Left kidney (tissue), 2 donors: ENCODE data around the gene TOMM34. TPM values are rescaled to one million over a fixed set of nuclear protein-coding genes. Genes with fewer than 3 reads are reported as not detected.

Source experiments
- DNase-seq: peaks from one replicate; pipeline ENCODE4 v3.0.0-alpha.2; 2013
- polyA plus RNA-seq: library from polyadenylated mRNA; unstranded; fragments of 120-200 nt; gene quantifications from one replicate; pipeline ENCODE4 v1.2.1, GENCODE V29; 2013; ENCODE audit not compliant: insufficient read length

The TOMM34 gene
- polyA plus RNA-seq, 1 donor, result 40.4 TPM

- DNase-seq, result no peak
Measured at GRCh38 chr20:44896583-44896982, 63.6 kb downstream of the TOMM34 start.

GRCh38 chr20:44894959-44895358 is 65.2 kb downstream of the TOMM34 start:
- no peak for DNase-seq

Other genes with a start within 250 kb of the TOMM34 start
- gene CCN5, start 245.0 kb downstream of the TOMM34 start, polyA plus RNA-seq, result 0.28 TPM
- 0.07 TPM for gene KCNK15, start 214.5 kb downstream of the TOMM34 start, polyA plus RNA-seq
- gene RIMS4, start 149.9 kb downstream of the TOMM34 start, polyA plus RNA-seq, result 0.52 TPM
- 236 TPM for gene YWHAB, start 74.7 kb downstream of the TOMM34 start, polyA plus RNA-seq
- gene PABPC1L, start 50.3 kb downstream of the TOMM34 start, polyA plus RNA-seq, result 105 TPM
- gene STK4, start 6.1 kb upstream of the TOMM34 start, polyA plus RNA-seq, result 22.8 TPM
- gene KCNS1, start 140.7 kb upstream of the TOMM34 start, polyA plus RNA-seq, result 0.55 TPM
- not detected for gene WFDC5, start 154.8 kb upstream of the TOMM34 start, polyA plus RNA-seq
- not detected for gene WFDC12, start 164.1 kb upstream of the TOMM34 start, polyA plus RNA-seq
- not detected for gene PI3, start 214.5 kb upstream of the TOMM34 start, polyA plus RNA-seq
- not detected for gene SEMG1, start 246.6 kb upstream of the TOMM34 start, polyA plus RNA-seq